Lung microvascular endothelial cell (primary cell): ENCODE measurements around the gene DOCK4. TPM values are rescaled to one million over a fixed set of nuclear protein-coding genes. Genes with fewer than 3 reads are reported as not detected.

ENCODE experiments used
- DNase-seq, 2 donors: peaks; one replicate each; pipeline versions ENCODE4 v3.0.0 to v3.0.0-alpha.2; 2010; ENCODE audit warnings: low read depth in 2 of 2
- total RNA-seq: library from RNA; depleted of rRNA; stranded (reverse); fragments of >200 nt; gene quantifications from 2 replicates; pipeline ENCODE4 v1.2.1, GENCODE V29; 2014

Gene DOCK4
- total RNA-seq, 1 donor from 2014 or later: 57.1 TPM

- no peak for DNase-seq
Observed at GRCh38 chr7:111678986-111679385, 527.2 kb downstream of the DOCK4 start.

DNA sequence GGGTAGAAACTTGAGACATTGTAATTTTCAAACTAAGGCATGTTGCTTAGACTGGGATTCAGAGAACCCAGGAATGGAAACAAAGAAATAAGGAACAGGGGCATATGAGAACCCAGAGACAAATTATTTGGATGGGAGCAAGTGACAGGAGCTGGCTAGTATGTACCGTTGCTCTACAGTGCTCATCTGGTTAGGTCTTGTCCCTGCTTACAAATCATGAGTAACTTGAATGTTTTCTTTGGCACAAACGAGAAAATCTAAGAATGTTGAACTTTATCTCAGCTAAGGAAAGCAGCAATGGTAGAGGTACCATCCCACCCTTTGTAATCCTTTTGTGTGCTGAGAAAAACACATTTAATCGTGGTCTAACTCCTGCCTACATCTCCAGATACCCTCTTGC, 527.9 kb downstream of the DOCK4 start:
- no peak for DNase-seq

- no peak for DNase-seq
Observed at GRCh38 chr7:111677848-111678247, 528.4 kb downstream of the DOCK4 start.

DNA sequence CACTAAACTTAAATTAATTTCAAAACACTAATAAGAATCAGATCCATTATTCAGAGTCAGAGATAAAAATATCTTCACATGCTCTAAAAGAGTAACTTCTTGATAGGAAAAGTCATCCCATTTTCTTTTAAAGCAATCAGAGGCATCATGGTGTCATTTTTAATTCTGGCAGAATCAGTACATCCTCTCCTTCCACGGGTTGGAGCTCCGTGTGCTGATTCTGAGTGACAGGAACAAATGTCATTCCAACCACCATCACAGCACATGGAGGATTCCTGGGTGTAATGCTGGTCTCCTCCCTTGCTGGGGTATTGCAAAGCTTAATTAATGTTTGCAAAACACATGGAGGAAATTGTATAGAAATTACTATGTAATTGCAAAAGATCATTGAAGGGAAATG, 529.4 kb downstream of the DOCK4 start:
- DNase-seq: no peak

Other genes with a start within 250 kb of the DOCK4 start
- 34.9 and 45.3 TPM in 2 replicates for gene ZNF277, start 296 bp upstream of the DOCK4 start, total RNA-seq
- 18.7 and 38.9 TPM in 2 replicates for gene IFRD1, start 244.1 kb upstream of the DOCK4 start, total RNA-seq